H54 (cell line): ENCODE results near the gene VPS26A.

Experiments used
- DNase-seq: peaks from one replicate; pipeline ENCODE4 v3.0.0; 2011; ENCODE audit warnings: low spot score, mixed read lengths; ENCODE audit not compliant: insufficient read length
- FAIRE-seq: peaks from 3 replicates; lab custom pipeline; 2011; peaks lifted over from hg19 to GRCh38; lab: Jason Lieb, UNC
- POLR2A ChIP-seq: IDR thresholded peaks from 2 replicates; pipeline ENCODE4 v1.6.1; 2011; ENCODE audit warnings: low read depth, mild to moderate bottlenecking, low read length

The VPS26A gene

DNA sequence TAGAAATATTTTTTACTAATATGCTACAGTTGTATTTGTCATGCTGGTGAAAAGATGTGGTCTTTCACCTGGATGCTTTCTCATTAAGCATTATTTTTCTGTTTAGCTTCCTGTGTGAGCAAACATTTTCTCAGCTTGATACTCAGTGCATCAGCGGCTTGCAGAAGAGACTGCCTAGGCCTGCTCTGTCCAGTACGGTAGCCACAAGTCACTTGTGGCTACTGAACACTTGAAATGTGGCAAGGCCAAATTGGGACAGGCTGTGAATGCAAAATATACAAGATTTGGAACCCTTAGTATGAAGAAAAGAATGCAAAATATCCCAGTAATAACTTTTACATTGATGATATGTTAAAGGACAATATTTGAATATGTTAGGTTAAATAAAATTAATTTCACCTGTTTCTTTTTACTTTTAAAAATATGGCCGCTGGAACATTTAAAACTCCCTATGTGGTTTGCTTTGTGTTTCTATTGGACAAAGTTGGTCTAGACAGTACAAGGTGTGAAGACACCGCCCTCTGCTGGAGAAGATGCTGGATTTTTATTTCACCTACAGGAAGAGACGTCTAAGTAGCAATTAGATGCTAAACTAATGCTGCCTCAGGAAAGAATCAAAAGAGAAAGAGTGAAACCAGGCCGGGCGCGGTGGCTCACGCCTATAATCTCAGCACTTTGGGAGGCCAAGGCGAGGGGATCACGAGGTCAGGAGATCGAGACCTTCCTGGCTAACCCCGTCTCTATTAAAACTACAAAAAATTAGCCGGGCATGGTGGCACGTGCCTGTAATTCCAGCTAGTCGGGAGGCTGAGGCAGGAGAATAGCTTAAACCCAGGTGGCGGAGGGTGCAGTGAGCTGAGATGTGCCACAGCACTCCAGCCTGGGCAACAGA, 30.8 kb upstream of the VPS26A start:
- TF ChIP-seq POLR2A = no peak
- DNase-seq (peak; percentile 49), FAIRE-seq (peak; percentile 65)

DNA sequence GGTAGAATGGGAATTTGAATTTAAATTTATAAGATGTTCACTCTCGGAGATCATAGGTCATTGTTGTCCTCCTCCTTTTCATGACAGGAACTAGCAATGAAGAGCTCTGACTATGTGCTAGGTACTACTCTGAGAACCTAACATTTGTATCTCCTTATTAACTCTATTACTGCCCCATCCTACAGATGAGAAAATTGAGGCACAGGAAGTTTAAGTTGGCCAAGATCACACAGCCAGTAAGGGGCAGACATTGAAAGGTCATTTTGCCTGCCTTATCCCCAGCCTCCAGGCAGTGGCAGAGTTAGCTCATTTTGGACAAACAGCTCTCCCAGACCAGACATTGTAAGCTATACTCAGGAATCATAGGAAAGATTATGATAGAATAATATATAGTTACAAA, 30.0 kb upstream of the VPS26A start:
- no peak for TF ChIP-seq POLR2A
- FAIRE-seq = no peak
- no peak for DNase-seq

- DNase-seq (no peak), FAIRE-seq (no peak)
- TF ChIP-seq POLR2A = no peak
Observed at GRCh38 chr10:69096045-69096444, 27.9 kb upstream of the VPS26A start.

DNA sequence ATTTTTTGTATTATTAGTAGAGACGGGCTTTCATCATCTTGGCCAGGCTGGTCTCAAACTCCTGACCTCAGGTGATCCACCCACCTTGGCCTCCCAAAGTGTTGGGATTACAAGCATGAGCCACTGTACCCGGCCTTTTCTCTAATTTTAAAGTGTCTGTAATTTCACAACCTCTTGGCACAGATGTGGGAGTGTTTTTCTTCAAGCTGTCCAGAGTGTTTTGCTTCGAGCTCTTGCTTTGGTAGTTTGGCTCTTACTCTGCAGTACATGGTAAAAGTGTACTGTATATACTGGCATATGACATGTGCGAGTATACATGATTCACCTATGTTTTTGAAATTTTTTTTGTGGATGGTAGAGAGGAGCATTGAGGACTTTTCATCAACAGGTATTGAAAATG, 26.2 kb upstream of the VPS26A start:
- no peak for TF ChIP-seq POLR2A
- FAIRE-seq (no peak), DNase-seq (no peak)

GRCh38 chr10:69100136-69100872, 23.7 kb upstream of the VPS26A start:
- DNase-seq = no peak
- TF ChIP-seq POLR2A = no peak
- no peak for FAIRE-seq

GRCh38 chr10:69101451-69102095, 22.4 kb upstream of the VPS26A start:
- no peak for DNase-seq
- peak; percentile 90 for FAIRE-seq

DNA sequence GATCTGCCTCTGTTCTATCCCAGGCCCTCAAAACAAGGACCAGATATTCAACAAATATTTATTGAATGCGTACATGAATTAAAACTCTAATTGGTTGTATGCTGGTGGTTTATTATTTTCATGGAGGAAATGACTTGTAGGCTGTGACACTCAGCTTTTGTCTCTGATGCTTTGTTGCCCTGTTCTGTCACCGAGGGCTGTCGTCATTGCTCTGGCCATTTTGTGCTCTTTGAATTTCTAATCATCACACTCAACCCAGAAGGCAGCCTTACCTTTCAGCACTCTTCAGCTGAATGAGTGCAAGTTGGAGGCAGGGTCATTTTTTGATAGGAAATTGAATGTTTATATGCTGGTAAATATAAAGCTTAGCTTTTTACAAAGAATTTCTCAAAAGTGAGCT, 21.5 kb upstream of the VPS26A start:
- DNase-seq = no peak
- no peak for FAIRE-seq
- TF ChIP-seq POLR2A = no peak

More at GRCh38 chr10:69101451-69102095, 22.4 kb upstream of the VPS26A start:
- no peak for TF ChIP-seq POLR2A

DNA sequence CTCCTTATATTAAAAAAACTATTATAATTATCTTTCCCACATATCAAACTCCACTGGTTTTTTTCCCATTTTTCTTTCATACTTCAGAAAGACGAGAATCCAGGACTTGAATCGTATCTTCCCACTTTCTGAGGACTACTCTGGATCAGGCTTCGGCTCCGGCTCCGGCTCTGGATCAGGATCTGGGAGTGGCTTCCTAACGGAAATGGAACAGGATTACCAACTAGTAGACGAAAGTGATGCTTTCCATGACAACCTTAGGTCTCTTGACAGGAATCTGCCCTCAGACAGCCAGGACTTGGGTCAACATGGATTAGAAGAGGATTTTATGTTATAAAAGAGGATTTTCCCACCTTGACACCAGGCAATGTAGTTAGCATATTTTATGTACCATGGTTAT, 20.2 kb upstream of the VPS26A start:
- no peak for TF ChIP-seq POLR2A
- FAIRE-seq = no peak

DNA sequence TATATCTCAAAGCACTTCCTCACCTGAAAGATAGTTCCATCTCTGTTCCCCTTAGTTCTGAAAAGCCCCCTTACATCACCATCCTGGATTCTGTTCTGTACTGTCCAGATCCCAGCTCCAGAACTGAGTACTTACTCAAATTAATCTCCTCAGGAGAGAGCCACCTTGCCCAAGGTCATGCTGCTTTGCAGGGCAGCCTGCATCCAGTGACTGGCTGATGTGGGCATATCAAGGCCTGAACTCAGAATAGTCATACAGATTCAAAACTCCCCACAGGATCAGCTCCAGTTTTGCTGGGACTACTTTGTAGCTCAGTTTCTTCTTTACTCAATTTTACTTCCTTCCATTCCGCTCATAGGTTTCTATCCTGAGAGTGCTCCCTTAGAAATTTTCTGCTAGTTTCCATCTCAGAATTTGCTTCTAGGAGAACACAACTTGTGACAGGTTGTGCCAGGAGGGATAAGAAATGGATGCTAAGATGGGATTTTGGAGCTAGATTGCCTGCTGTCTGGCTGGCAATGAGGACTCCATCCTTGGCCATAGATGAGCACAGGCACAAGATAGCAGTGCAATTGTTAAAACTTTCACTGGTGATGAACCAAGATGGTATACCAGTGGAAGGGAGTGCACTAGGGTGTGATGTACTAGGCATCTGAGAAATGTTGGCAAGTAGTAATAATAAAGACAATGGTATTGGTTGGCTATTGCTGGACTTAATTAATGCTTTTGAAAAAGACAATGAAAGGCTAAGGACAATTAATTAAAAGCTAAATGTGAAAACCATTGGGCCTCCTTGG, 18.8 kb upstream of the VPS26A start:
- no peak for TF ChIP-seq POLR2A
- FAIRE-seq (no peak), DNase-seq (no peak)

More for the DNA sequence above, 20.2 kb upstream of the VPS26A start:
- DNase-seq = no peak

DNA sequence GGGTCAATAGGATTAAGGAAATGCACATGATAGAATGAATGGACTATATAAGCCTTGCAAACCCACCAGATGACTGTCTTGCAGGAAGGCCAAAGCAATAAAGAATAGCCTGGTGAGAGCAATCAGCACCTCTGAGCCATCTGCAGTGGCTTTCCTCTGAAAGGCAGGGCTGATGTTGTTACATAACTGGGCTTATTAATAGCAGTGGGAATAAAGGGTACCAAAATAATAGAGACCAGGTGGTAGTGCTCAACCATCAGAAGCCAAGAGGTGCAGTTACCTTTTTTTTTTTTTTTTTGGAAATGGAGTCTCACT, 16.8 kb upstream of the VPS26A start:
- DNase-seq (no peak), FAIRE-seq (no peak)
- no peak for TF ChIP-seq POLR2A

DNA sequence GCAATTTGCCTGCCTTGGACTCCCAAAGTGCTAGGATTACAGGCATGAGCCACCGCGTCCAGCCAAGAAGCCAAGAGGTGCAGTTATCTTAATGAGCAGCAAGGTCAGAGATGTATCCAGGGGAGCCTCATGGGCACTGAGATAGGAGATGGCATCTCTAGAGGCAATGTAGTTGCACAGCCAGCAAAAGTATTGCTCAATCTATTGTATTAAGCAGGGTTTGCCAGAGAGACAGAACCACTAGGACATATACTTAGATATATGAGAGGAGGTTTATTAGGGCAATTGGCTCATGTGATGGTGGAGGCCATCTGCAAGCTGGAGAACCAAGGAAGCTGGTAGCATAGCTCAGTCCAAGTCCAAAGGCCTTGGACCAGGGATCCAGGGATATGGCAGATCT, 16.3 kb upstream of the VPS26A start:
- TF ChIP-seq POLR2A = no peak
- DNase-seq = no peak
- FAIRE-seq = no peak

- FAIRE-seq = peak; percentile 53
Observed at GRCh38 chr10:69119896-69120295, 4.1 kb upstream of the VPS26A start.

DNA sequence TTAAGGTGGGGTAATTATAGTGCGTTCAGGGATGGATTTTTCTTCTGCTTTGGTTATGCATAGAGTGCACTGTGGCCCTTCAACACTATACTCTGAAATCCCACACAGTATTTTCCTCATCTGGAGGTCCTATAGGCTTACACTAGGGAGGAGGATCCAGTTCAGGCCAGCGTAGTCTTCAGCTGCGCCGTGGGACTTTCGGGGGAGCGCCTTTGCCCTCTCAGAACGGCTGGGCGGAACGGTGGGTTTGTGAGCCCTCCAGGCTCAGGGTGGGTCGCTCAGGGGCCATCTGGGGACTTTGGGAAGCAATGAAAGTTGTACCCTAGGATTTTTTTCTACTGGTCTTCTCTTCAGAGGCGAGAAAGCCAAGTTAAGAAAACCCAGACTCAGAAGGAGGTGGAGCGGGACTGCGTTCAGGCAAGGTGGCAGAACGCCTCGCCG, 652 bp upstream of the VPS26A start:
- FAIRE-seq (no peak), DNase-seq (peak; percentile 59)

More at GRCh38 chr10:69119896-69120295, 4.1 kb upstream of the VPS26A start:
- DNase-seq = no peak
- no peak for TF ChIP-seq POLR2A

More for the DNA sequence above, 652 bp upstream of the VPS26A start:
- TF ChIP-seq POLR2A = no peak
